A673 (cell line): ENCODE data around the gene GPER1. TPM values are rescaled to one million over a fixed set of nuclear protein-coding genes. Genes with fewer than 3 reads are reported as not detected.

Experiments
- BruUV-seq: library from RNA; stranded (reverse); fragments of 400-500 nt; replicated peaks from 2 replicates; lab custom pipeline; 2021; lab: Mats Ljungman, UMichigan
- CTCF ChIA-PET: fragments of 300-600 bp; sonication (Branson Sonifier 250); formaldehyde crosslinking; loops from one replicate; lab custom pipeline; 2022; ENCODE audit warnings: antibody characterized with exemption; lab: Charles Lee
- POLR2A ChIA-PET: fragments of 300-600 bp; sonication (Branson Sonifier 250); formaldehyde crosslinking; loops from one replicate; lab custom pipeline; 2022; ENCODE audit warnings: antibody characterized with exemption; ENCODE audit not compliant: low non-redundant PET; lab: Charles Lee
- DNase-seq: peaks from one replicate; pipeline ENCODE4 v3.0.0-alpha.2; 2015; ENCODE audit warnings: low spot score
- H3K27ac ChIP-seq: fragments of 200-600 bp; sonication (generic); 2 replicates; pipeline ENCODE4 v1.5.1; 2016; ENCODE audit warnings: mixed run types, low read depth, mild to moderate bottlenecking, mixed read lengths, antibody characterized with exemption, low read length; ENCODE audit not compliant: poor library complexity, severe bottlenecking
- H3K27me3 ChIP-seq: fragments of 200-600 bp; sonication (generic); replicated peaks from 2 replicates; pipeline ENCODE4 v1.6.1; 2017; ENCODE audit warnings: mixed run types, low read depth, mild to moderate bottlenecking, mixed read lengths, antibody characterized with exemption, low read length; ENCODE audit not compliant: insufficient read depth, poor library complexity
- H3K36me3 ChIP-seq: fragments of 200-600 bp; sonication (generic); 2 replicates; pipeline ENCODE4 v1.6.1; 2016; ENCODE audit warnings: mixed run types, mild to moderate bottlenecking, mixed read lengths, antibody characterized with exemption, low read length; ENCODE audit not compliant: insufficient read depth, poor library complexity, severe bottlenecking
- H3K4me1 ChIP-seq: fragments of 200-600 bp; sonication (generic); 2 replicates; pipeline ENCODE4 v1.6.1; 2017; ENCODE audit warnings: mixed run types, mild to moderate bottlenecking, mixed read lengths, antibody characterized with exemption, low read length; ENCODE audit not compliant: insufficient read depth, poor library complexity, severe bottlenecking
- H3K4me3 ChIP-seq: fragments of 200-600 bp; sonication (generic); 2 replicates; pipeline ENCODE4 v1.5.1; 2016; ENCODE audit warnings: low read depth, mixed run types, mild to moderate bottlenecking, mixed read lengths, low read length; ENCODE audit not compliant: poor library complexity, severe bottlenecking
- H3K9me3 ChIP-seq: fragments of 200-600 bp; sonication (generic); 2 replicates; pipeline ENCODE4 v1.6.1; 2016; ENCODE audit warnings: mixed run types, low read depth, mild to moderate bottlenecking, mixed read lengths, antibody characterized with exemption, low read length; ENCODE audit not compliant: poor library complexity, severe bottlenecking
- CTCF ChIP-seq: fragments of 300-800, 200-600 bp; sonication (generic); conservative IDR thresholded peaks from 2 replicates; pipeline ENCODE4 v1.5.1; 2017; ENCODE audit warnings: low read depth, mild to moderate bottlenecking, antibody characterized with exemption, low read length, moderate library complexity, mixed read lengths
- EZH2 ChIP-seq: fragments of 200-600 bp; sonication (generic); IDR thresholded peaks from 2 replicates; pipeline ENCODE4 v1.6.1; 2017; ENCODE audit warnings: borderline replicate concordance, low read depth, mild to moderate bottlenecking, mixed read lengths, antibody characterized with exemption, low read length; ENCODE audit not compliant: poor library complexity, severe bottlenecking
- intact Hi-C: fragments of 100-400 bp; cut with micrococcal nuclease; formaldehyde crosslinking; loops from one replicate; pipeline ENCODE4 v1.10.0; 2022; ENCODE audit not compliant: unreplicated experiment
- total RNA-seq: library from RNA; stranded (reverse); gene quantifications from 2 replicates; pipeline ENCODE4 v1.2.3, GENCODE V29; 2021

Gene GPER1
- total RNA-seq, 1 experiment from 2014 or later = 0.37 TPM

GRCh38 chr7:1086588-1087464, 1.1 kb upstream of the GPER1 start:
- ChIA-PET POLR2A (no interaction called here), CTCF (interaction anchor here (0.6 to 1.0 kb wide), 4 partner anchors 11 to 32 kb away, joined by 3 to 6 read pairs (median 5); no protein-coding TSS in a partner anchor)
- no TSS peak for BruUV-seq
- Histone ChIP-seq H3K27ac (peak overlapping the region; percentile 22), H3K36me3 (no peaks in the 10 kb centered on the region), H3K9me3 (no peaks in the 10 kb centered on the region), H3K4me3 (peak overlapping the region; percentile 25), H3K27me3 (no peaks in the 10 kb centered on the region), H3K4me1 (peaks cover 12% of the 10 kb centered on the region)
- DNase-seq = peak; percentile 80
- TF ChIP-seq EZH2 (no peak), CTCF (peak; percentile 97)
- intact Hi-C loops = no loop called here

- ChIA-PET POLR2A (no interaction called here), CTCF (no interaction called here)
- no peaks in the 10 kb centered on the region for H3K36me3 ChIP-seq
- no peaks in the 10 kb centered on the region for H3K27me3 ChIP-seq
- no peak overlapping the region for H3K27ac ChIP-seq
- no peak overlapping the region for H3K4me3 ChIP-seq
- intact Hi-C loops = no loop called here
- H3K9me3 ChIP-seq = no peaks in the 10 kb centered on the region
- TF ChIP-seq EZH2 (no peak), CTCF (no peak)
- H3K4me1 ChIP-seq = peaks cover 12% of the 10 kb centered on the region
- no peak for DNase-seq
- no TSS peak for BruUV-seq
Measured at GRCh38 chr7:1087465-1087814, 473 bp upstream of the GPER1 start.

GRCh38 chr7:1090236-1090635, 2.3 kb downstream of the GPER1 start:
- ChIA-PET POLR2A (no interaction called here), CTCF (no interaction called here)
- no peak for DNase-seq
- Histone ChIP-seq H3K9me3 (no peaks in the 10 kb centered on the region), H3K27ac (no peak overlapping the region), H3K27me3 (no peaks in the 10 kb centered on the region), H3K4me1 (peaks cover 12% of the 10 kb centered on the region), H3K4me3 (no peak overlapping the region), H3K36me3 (no peaks in the 10 kb centered on the region)
- TF ChIP-seq CTCF (no peak), EZH2 (no peak)
- intact Hi-C loops = no loop called here
- BruUV-seq = no TSS peak
